GM19463 (cell line): ENCODE measurements around the gene IFNAR2.

Experiments
- ATAC-seq: cut with Tn5 transposase; IDR thresholded peaks from one replicate; pipeline ENCODE4 v1.9.1; 2021; ENCODE audit warnings: mild to moderate bottlenecking, moderate library complexity; ENCODE audit not compliant: unreplicated experiment

Gene IFNAR2

GRCh38 chr21:33266050-33266788, 36.5 kb downstream of the IFNAR2 start, which contains the start of gene IL10RB:
IL10RB (plus strand) TSS chr21:33266367; CDS start chr21:33266466, 99 bp downstream.
- peak; percentile 39 for ATAC-seq

GRCh38 chr21:33266789-33267135, 37.0 kb downstream of the IFNAR2 start:
- ATAC-seq = no peak

DNA sequence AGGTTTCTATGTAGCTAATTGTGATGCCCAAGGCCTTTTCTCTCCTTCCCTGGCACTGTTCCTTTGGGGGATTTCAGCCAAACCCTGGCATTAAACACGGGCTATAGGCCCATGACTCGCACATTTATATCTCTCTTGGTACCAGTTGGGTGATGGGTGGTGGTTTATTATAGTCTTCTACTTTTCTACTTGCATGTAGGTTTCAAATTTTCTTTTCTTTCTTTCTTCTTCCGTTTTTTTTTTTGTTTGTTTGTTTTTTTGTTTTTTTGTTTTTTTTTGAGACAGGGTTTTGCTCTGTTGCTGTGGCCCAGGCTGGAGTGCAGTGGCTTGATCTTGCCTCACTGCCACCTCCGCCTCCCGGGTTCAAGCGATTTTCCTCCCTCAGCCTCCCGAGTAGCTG, 37.5 kb downstream of the IFNAR2 start:
- ATAC-seq = no peak

GRCh38 chr21:33268393-33268736, 38.6 kb downstream of the IFNAR2 start:
- ATAC-seq = peak; percentile 1

GRCh38 chr21:33268737-33269441, 39.2 kb downstream of the IFNAR2 start:
- ATAC-seq = peak; percentile 66

GRCh38 chr21:33270986-33271385, 41.2 kb downstream of the IFNAR2 start:
- ATAC-seq = no peak

DNA sequence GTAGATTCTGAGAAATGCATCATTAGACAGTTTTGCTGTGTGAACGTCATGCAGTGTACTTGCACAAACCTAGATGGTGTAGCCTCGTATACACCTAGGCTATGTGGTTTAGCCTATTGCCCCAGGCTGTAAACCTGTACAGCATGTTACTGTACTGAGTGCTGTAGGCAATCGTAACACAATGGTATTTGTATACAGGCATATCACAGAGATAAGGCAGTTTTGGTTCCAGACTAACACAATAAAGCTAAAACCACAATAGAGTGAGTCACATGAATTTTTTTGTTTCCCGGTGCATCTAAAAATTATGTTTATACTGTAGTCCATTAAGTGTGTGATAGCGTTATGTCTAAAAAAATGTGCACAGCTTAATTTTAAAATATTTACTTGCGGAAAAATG, 43.3 kb downstream of the IFNAR2 start:
- no peak for ATAC-seq

DNA sequence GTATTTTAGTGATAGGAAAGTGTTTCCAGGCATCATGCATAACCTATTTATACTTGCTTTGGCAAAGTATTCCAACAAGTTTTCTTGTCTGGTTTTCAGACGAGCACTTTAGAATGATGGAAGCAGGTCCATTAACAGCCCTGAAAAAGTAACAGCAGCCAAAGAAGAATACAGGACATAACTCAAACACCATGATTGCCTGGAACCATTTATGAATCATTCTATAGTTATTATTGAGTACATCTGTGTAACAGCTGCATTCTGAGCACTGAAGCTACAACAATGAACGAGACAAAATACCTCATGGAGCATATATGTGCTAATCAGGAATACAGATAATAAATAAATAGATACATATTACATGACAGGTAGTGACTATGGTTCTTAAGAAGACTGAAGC, 49.0 kb downstream of the IFNAR2 start:
- no peak for ATAC-seq

DNA sequence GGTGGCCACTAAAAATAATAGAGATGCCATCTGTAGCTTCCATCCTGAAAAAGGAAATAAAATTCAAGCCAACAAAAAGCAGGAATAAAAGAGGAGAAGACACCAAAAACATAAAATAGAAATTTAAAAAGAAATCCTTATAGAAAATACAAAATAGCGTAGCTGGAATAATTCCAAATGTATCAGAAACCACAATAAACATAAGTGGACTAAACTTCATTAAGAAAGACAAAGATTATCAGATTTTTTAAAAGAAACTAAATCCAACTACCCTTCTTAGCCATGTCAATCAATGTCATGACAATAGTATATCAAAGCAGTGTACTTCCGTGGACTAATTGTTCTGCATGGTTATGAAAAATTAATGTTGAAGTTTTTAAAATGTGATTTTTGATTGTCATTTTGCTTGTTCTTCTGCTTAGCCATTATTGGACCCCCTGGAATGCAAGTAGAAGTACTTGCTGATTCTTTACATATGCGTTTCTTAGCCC, 49.6 kb downstream of the IFNAR2 start:
- ATAC-seq = no peak
